Stimulated activated CD8-positive, alpha-beta memory T cell treated with anti-CD3 and anti-CD28 coated beads, Interleukin-15, amount 100 ng/mL, for 24 hours (primary cell): ENCODE measurements around the gene SND1.

Experiments
- DNase-seq: peaks from one replicate; pipeline ENCODE4 v3.0.0-alpha.2; 2020; ENCODE audit warnings: low read depth

SND1 gene

GRCh38 chr7:127873715-127874636 lies 222.0 kb downstream of the SND1 start:
- DNase-seq = no peak

DNA sequence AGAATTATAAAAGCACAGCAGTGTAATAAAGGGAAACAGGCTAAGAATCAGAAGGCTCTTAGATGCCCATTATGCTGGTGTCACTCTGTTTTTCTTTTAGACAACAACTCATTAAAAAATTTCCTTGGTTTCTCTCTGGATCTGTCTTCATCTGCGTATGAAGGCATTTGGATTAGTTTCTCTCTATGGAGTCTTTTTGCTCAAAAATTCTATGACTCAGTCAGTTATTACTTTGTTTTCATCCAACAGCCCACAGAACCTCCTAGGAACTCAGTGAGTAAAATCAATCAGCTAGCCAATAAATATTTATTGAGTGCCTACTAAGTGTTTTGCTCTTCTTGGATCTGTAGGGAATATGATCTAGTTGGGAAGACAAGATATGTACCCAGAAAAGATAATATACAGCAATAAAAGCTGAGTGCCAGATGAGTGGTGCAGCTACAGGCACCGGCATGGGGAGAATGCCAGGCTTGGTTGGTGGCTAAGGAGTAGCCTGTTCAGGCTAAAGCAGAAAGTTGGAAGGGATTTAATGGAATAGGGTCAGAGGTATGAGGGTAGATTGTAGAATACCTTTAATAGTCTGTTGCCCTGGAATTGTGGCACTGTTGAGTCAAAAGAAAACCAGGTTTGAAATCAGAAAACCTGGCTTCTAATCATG lies 223.1 kb downstream of the SND1 start:
- no peak for DNase-seq

DNA sequence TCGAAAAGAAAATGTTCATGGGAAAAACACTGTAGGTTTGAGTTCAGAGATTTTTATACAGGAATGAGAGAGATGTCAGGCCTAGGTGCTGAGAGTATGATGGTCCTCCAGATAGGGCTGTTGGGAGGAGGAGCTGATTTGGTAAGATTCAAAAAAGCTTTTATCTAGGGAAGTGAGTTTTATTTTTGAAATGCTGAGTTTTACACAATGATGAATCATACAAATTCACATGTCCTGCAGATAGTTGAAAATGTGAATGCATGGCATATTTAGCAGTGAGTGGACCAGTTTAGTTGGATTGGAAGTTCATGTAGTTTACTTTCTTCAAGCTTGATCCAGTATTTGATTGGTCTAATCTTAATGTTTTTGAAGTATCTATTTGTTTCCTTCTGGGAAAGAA lies 224.4 kb downstream of the SND1 start:
- no peak for DNase-seq

- DNase-seq = no peak
Measured at GRCh38 chr7:127877951-127878350, 226.0 kb downstream of the SND1 start.

- DNase-seq = no peak
Measured at GRCh38 chr7:127878791-127879190, 226.8 kb downstream of the SND1 start.

DNA sequence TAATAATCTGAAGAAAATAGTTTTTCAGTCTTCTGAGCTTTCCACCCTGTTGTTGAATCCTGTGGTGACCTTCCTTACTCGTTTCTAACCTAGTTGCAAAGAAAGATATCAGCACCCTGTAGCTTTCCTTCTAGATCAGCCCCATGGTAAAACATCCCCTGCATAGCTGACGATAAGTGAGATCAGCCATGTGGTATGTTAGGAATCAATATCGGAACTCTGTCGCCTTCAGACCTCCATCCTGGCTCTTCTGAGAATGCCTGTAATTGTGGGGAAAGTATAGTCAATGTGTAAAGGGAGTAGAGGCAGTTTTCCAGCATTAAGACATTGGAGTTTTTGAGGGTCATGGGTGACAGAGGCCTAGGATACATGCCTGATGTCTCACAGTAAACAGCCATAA lies 227.4 kb downstream of the SND1 start:
- DNase-seq = no peak

DNA sequence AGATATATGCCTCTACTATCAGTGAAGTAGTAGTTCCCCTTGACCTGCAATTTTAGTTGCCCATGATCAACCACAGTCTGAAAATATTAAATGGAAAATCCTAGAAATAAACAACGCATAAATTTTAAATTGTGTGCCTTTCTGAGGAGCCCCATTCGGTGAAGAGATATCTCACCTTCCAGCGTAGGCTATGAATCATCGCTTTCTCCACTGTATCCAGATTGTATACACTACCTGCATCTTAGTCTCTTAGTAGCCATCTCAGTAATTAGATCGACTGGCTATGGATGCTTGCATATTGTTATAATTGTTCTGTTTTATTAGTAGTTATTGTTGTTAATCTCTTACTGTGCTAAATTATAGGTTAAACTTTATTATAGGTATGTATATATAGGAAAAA lies 227.9 kb downstream of the SND1 start:
- no peak for DNase-seq

DNA sequence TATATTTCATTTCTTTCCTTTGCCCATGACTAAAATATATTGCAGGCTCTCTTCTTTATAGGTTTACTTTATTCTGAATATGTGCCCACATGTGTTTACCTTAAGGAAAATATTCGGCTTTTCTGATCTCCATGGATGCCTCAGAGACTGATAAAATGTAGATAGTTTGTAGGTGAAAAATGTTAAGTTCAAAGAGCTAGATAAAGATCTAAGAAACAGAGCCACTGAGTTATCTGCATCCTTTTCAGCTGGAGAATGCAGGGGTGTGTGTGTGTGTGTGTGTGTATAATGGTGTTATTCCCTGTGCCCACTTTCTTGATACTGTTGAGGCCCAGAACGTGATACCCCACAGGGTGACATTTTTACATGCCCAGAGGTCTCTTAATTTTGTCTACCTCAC lies 228.5 kb downstream of the SND1 start:
- no peak for DNase-seq

- no peak for DNase-seq
Measured at GRCh38 chr7:127881564-127881963, 229.6 kb downstream of the SND1 start.

GRCh38 chr7:127882313-127882920 lies 230.4 kb downstream of the SND1 start:
- DNase-seq = no peak

DNA sequence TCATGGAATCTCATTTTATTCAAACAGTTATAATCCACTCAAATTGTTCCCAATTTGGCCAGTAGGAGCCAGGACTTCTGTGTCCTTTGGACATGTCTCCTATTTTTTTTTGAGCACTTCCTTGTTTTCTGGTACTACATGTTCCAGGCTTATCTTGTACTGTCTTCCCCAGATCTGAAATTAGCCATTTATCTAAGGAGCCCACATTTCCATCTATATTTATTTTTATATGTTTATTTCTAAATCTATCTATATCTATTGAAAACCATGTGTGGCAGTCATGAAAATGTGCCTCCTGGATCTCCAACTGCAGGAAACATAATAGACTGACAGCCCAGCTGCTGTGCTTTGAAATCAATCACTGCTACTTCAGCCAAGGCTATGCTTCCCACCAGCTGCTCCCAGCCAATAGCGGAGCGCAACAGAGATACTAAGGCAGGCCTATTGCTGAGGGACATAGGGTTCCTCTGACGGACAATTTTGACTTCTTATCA lies 232.1 kb downstream of the SND1 start:
- DNase-seq = no peak

DNA sequence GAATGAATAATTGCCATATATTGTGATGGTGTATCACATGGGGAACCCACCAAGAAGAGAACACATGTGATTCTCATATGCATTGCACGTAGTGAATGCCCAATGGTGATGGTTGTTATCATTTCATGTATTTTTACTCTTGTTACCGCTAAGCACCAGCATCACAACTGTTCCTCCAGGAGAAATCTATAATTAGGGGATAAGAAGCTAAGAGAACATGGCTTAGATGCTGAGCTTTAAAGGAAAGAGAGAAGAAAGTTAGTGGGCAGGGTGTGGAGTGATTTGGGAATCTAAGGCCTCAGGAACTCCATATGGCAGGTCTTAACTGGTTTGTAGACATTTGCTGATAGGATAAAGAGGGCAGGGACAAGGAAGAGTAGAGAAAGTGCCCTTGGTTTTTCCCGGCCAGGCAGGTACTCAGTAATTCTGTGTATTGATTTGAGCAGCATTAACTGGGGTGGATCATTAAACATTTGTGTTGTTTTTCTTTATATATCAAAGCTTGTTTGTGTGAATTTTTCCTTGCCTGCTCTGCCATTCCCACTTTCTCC lies 233.3 kb downstream of the SND1 start:
- DNase-seq = no peak

DNA sequence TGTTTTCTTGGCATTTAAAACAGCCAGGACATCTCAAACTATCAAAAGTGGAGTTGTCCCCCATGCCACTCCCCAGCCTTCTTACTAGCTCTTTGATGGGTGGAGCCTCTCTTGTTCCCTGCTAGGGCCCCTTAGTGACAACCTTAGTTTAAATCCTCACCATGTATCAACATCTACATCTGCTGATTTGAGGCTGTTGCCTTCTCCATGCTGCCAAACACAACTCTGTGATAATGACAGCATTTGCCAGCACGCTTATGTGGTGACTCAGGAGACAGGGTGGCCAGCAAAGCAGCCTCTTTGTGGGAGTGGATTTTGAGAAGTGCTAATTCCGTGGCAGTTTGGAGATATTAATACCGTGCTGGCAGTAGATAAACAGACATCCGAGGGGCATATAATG lies 233.8 kb downstream of the SND1 start:
- no peak for DNase-seq

DNA sequence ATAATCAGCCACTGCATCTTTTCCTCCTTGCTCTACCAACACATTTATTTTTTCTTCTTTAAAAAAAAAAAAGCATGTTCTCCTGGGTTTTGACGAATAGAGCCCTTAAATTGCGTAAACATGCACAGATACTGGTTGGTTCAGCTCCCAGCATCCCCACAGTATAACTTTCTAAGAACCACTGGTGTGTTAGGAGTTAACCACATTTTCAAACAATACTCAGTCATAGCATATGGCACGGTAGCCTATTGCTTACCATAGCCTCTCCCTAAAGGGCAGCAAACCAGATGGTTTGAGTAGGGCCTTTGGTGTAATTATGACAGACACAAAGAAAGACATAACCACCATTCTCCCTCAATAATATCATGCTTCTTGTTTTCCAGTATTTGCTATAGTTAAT lies 234.3 kb downstream of the SND1 start:
- no peak for DNase-seq

DNA sequence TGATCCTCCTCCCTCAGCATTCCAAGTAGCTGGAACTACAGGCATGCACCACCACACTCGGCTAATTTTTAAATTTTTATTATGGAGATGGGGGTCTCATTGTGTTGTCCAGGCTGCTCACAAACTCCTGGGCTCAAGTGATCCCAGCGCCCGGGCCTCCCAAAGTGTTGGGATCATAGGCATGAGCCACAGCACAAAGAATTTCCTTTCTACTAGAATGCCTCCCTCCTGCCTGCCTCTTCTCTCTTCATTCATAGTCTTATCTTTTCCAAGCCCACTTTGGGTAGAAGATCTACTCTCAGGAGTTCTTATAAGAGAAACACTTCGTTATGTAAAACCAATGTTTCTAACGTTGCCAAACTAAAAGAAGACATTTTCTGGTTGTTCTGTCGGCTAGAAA lies 235.1 kb downstream of the SND1 start:
- DNase-seq = no peak

GRCh38 chr7:127887631-127888030 lies 235.6 kb downstream of the SND1 start:
- no peak for DNase-seq

DNA sequence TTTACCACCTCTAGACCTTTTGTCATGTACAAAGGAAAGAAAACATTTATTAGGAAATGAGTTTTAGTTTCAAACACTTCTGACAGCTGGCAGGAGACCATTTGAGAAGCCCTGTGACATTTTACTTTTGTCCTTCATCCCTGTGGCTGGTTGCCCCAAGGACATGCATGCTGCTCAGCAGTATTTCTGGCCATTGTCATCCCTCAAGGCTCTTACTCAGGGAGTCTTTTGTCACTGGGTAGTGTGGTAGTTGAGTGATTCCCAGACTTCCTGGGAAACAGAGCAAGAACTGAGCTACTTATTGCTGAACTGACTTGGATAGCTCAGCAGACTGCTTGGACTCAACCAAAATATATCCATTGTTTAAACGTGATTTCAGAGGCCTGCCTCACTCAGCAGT lies 236.4 kb downstream of the SND1 start:
- DNase-seq = no peak

DNA sequence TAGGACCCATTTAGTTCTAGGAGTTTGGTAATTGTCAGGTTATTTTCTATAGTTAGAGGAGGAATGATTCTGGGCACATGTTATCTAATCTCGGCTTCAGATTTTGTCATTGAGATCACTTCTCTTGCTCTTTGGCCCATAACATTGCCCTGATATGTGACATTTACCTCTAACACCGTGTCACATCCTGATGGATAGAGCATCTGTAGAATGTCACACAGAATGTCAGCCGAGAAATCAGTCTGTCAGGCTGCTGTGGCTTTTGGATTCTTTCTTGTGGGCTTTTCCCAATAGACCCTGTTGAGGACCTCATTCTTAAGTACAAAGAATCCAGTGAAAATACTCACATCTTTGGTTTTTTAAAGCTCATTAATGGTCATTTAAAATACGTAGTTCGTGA lies 236.8 kb downstream of the SND1 start:
- DNase-seq = no peak

- no peak for DNase-seq
Measured at GRCh38 chr7:127889677-127890076, 237.7 kb downstream of the SND1 start.

GRCh38 chr7:127890726-127891125 lies 238.7 kb downstream of the SND1 start:
- no peak for DNase-seq

DNA sequence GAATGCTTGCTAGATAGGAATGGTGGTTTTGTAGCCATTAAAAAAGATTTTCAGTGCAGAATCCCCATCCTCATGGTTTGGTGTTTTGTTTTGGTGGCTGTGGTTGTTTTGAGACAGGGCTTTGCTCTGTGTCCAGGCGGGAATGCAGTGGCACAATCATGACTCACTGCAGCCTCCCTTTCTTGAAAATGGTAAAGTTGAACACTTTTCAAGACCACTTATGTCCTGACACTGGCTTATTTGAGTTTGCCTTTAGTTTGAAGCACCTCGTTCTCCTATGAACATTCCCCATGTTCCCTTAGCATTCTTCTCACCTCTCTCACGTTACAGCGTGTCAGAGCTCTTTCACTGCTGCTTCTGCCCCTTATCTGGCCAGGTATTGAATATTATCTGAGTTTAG lies 239.2 kb downstream of the SND1 start:
- DNase-seq = no peak

- DNase-seq = no peak
Measured at GRCh38 chr7:127891854-127892438, 240.0 kb downstream of the SND1 start.
